GM21737 (cell line): Measurements from ENCODE around the gene TUT7.
A peak's percentile ranks its signal among the peaks of the same experiment; 100 is the strongest.
"Not testable (repeated sequence)": the region's sequence is repeated elsewhere in the genome, so short reads cannot be mapped to it uniquely, and the experiment has no call there.

Source experiments
- ATAC-seq: cut with Tn5 transposase; IDR thresholded peaks from one replicate; pipeline ENCODE4 v1.9.1; 2021; ENCODE audit warnings: mild to moderate bottlenecking, moderate library complexity; ENCODE audit not compliant: unreplicated experiment

The TUT7 gene

GRCh38 chr9:86354011-86354817 is at the start of gene TUT7:
Gene TUT7 (minus strand): TSS chr9:86354410. CDS start chr9:86353199, 1,211 bp downstream.
- peak; percentile 84 for ATAC-seq

- no peak for ATAC-seq
Measured at GRCh38 chr9:86402591-86402990, 48.4 kb upstream of the TUT7 start.

DNA sequence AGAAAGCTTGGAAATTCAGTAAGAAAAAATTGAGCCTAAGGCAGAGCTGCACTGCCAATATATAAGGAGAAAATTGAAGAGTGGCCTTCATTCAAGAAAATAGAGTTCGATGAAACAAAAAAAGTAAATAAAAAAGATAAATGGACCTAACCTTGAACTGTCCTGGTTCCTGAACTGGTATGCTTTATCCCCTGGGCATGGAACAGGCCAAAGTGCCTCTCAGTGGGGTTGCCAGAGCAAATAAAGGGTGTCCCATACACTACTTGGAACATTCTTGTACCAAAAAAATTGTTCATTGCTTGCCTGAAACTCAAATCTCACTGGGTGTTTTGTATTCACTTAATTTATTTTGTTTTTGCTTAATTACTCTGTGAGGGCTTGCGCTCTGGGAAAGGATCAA is 42.2 kb upstream of the TUT7 start:
- ATAC-seq, result no peak

DNA sequence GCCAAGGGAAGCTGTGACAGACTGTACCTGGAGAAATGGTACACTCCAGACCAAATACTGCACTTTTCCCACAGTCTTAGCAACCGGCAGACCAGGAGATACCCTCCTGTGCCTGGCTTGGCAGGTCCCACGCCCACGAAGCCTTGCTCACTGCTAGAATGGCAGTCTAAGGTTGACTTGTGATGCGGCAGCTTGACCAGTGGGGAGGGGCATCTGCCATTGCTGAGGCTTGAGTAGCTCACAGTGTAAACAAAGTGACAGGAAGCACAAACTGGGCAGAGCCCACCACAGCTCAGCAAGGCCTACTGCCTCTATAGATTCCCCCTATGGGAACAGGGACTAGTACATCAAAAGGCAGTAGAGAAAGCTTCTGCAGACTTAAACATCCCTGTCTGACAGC is 36.0 kb upstream of the TUT7 start:
- not testable (repeated sequence) for ATAC-seq

DNA sequence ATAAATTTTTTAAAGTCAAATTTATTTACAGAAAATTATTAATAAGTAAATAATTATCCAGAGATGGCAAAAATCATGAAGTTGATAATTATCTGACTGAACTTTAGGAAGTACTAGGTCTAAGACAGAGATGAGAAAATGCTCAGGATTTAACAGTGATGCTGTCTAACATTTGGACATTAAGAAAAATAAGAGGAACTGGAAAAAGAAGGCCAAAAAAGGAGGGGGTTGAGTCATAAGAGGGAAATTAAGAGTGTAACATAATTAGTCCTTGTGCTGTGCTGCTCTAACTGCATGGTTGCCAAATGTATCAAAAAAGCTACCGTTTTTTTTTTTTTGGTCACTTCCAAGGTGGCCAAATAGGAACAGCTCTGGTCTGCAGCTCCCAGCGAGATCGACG is 35.4 kb upstream of the TUT7 start:
- no peak for ATAC-seq

DNA sequence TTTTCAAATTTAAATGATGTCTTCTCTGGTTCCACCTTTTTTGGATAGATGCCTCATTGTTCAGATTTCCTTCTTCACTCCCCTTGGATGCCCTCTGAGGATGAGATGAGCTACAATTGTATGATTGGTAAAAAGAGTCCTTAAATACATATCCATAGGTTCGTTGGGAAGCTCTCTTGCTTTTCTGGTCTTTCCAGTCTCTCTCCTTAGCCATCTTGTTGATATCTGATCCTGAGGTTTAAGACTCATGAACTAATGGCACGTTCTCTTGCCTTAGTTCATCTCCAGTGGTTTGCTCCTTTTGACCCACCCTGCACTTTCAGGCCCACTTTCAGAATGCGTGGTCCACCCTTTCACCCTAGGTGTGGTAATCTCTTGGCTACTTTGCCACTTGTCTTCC is 33.2 kb upstream of the TUT7 start:
- ATAC-seq, result no peak

DNA sequence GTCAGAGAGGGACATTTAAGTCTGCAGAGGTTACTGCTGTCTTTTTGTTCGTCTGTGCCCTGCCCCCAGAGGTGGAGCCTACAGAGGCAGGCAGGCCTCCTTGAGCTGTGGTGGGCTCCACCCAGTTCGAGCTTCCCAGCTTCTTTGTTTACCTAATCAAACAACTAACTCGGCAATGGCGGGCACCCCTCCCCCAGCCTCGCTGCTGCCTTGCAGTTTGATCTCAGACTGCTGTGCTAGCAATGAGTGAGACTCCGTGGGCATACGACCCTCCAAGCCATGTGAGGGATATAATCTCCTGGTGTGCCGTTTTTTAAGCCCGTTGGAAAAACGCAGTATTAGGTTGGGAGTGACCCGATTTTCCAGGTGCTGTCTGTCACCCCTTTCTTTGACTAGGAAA is 28.8 kb upstream of the TUT7 start:
- not testable (repeated sequence) for ATAC-seq

- no peak for ATAC-seq
Measured at GRCh38 chr9:86376016-86376415, 21.8 kb upstream of the TUT7 start.

DNA sequence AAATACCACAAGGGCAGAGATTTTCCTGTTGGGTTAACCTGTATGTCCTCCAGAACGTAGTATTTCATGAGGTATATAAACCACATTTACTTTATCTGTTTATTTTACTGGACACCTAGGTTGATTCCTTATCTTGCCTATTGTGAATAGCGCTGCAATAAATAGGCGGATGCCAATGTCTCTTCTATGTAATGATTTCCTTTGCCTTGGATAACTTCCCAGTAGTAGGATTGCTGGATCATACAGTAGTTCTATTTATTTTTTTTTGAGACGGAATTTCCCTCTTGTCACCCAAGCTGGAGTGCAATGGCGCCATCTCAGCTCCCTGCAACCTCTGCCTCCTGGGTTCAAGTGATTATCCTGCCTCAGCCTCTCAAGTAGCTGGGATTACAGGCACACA is 15.6 kb upstream of the TUT7 start:
- ATAC-seq, result no peak

DNA sequence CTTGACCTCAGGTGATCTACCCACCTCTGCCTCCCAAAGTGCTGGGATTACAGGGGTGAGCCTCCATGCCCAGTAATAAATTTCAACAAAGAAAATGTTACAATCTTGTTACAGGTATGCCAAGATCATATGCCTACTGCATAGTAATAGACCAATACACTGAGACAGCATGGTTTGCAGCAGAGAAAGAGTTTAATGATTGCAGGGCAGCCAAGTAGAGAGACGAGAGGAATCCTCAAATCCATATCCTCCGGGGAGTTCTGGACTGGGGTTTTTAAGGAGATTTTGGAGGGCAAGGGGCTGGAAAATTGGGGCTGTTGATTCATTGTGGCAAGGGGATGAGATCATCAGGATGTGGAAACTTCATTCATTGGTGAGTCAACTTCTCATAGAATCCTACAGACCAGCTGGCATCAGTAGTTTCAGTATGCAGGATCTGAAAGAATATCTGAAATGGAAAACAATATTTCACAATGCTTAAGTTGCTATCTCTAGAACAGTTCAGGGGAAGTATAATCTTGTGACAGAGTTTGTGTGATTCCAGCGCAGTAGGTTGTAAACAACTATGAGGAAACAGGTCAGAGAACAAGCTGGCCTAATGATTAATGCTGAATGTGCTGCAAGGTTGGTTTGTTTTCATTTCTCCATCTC is 14.8 kb upstream of the TUT7 start:
- ATAC-seq, result no peak

- ATAC-seq, result no peak
Measured at GRCh38 chr9:86361176-86361575, 7.0 kb upstream of the TUT7 start.

GRCh38 chr9:86359151-86359879 is 5.1 kb upstream of the TUT7 start:
- ATAC-seq, result no peak

DNA sequence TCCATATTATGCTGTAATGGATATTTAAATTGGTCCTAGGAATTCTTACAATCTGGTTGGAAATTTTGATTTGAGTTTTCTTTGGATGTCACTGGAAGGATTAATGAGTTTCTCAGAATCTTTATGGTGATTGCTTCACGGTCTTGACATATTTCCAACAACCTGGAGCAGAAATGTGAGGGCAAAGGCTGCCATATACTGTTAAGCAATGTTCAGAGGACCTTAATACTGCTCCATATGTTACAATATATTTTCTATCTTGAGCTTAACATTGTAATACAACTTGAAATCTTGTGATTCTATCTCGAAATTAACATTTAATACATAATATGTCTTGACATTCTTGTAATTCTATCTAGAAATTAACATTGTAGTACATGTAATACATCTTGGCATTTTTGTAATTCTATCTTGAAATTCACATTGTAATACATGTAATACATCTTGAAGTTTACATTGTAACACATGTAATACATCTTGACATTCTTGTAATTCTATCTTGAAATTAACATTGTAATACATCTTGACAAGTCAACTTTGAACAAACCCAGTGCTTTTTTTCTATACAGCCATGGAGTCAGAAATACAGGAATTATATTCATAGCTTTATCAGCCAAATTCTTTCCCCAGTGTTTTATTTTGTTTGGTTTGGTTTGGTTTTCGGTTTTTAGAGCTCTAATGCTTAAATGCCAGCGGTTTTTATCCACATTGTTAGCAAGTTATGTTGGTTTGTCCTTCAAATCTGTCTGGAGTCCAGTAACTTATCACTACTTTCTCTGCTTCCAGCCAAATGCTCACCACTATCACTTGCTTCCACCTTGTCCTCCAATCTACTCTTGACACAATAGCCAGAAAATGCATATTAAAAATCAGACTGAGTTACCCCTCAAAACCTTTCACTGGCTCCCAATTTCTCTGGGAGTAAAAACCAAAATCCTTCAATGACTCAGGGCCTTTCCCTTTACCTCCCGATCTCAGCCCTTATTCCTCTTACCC is 3.0 kb upstream of the TUT7 start:
- ATAC-seq, result no peak

DNA sequence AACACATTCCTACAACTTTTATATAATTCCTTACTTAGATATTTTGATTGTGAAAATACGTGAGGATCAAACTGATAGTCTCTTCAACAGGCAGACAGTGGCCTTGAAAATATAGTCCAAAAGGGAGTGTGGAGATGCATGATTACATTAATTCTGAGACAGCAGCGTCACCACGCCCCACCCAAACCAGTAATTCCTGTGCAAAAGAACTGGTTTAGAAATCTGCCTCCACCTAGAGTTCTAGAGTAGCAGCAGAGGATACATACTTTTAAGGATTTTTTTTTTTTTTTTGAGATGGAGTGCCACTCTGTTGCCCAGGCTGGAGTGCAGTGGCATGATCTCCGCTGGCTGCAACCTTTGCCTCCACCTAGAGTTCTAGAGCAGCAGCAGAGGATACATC is 1.6 kb upstream of the TUT7 start:
- ATAC-seq, result no peak

GRCh38 chr9:86354818-86355309 is 654 bp upstream of the TUT7 start:
- no peak for ATAC-seq

DNA sequence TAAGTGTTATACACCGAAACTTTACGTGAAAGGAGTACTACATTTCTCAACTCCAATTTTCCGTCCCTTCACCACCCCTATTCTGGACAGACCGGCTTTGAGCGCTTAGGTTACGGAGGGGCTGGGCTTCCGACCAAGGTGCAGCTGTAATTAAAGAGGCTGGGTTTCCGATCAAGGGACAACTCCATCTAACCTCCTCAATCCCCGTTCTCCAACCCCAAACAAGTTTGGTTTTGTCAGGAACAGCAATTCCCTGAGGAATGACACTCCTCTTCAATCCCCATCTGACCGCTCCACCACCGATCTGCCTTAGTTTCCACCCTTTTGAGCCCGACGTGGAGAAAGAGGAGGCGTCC is 577 bp downstream of the TUT7 start:
- no peak for ATAC-seq

DNA sequence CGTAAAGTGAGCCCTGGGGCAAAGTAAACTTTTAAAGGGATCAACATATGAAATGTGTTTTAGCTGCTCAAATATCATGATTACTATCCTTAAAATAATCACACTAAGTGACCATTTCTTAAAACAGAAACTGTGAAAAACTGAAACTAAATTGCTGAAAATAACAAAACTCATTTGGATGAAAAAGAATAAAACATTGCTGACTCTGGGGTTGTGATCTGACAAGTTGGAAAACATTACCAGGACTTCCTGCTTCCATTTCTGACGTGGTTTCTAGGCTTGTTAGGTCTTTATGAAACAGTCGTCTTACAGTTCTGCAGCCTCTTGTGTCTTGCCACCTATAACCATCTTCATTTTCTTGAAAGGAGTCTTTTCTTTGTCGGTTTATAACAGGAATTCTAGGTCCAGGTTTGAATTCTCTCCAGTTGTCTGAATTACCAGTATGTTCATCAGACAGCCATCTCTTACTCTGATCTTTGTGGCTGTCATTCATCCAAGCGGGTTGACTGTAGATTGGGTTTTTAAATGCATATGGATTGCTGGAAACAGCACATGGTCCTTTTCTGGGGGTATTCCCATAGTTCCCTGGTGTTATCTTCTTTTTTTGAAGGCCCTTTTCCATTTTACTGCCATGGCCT is 1.7 kb downstream of the TUT7 start:
- no peak for ATAC-seq

DNA sequence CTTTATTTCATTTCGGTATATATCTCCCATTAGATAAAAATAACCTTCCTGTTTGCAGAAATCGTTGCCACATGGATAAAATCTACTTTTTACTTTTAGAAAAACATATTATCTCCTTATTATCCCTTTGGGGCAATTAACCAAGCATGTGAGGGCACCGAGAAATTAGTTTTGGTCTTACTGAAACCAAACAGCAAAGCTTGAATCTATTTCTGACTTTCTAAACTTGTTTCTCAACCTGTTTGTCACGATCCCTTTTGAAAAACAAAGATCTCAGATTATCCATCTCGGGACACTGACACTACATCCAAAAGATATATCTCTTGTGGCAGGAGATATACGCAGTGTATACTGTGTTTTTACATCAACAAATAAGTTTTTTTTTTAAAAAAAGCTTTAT is 2.3 kb downstream of the TUT7 start:
- no peak for ATAC-seq

DNA sequence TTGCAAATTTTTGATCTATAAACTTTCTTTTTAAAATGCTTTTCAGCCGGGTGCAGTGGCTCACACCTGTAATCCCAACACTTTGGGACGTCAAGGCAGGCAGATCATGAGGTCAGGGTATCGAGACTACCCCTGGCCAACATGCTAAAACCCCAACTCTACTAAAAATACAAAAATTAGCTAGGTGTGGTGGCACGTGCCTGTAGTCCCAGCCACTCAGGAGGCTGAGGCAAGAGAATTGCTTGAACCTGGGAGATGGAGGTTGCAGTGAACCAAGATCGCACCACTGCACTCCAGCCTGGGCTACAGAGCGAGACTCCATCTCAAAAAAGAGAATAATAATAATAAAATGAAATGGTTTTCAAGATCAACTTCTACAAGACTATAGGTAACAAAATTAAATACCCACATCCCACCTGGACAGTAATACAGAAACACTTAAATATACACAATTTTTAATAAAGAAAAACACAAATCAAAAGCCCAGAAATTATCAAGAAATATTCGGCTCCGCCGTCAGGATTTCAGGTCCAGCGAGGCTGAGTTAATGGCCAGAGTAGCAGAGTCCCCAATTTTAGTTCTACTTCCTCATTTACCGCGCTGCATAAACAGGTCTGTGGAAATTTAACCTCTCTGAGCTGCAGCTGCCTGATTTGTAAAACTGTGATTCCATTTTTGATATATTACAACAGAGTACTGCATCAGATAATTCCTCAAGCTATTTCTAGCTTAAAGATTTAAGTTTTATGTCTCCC is 4.0 kb downstream of the TUT7 start:
- ATAC-seq, result peak; percentile 26
